NCI-H524 treated with DMSO at 0.1 percent for 48 hours (cell line): ENCODE data around the gene EPHB3.

Experiments used
- DNase-seq: peaks from one replicate; lab custom pipeline; 2025; lab: John Stamatoyannopoulos, UW

Gene EPHB3

DNA sequence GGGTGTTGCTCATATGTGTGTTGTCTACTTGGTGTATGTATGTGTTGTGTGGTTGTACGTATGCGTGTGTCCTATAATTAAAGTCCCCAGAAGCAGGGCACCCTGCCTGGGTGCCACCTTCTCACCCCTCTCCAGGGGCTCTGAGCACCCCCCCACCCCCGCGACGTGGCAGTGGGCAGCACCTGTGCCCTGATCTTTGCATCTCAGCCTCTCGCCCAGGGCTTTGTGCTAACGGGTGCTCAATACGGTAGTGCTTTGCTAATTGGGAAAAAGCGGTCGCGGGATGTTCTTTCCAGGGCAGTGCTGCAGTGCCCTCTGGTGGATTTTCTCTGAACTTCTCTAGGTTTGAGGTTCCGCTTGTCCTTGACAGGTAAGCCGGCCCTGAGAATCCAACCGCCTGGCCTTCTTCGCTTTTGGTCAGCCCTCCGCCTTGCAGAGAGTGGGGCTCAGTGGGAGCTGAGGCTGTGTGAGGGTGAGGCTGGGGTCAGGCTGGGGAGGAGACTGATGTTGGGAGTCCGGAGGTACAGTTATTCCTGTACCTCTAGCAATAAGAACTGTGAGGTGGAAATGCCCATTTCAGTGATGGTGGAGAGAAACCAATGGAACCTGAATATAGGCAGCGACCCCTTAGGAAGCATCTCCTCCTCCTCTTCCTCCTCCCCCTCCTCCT, 17.6 kb upstream of the EPHB3 start:
- peak; percentile 58 for DNase-seq

- DNase-seq, result no peak
These were observed 17.1 kb upstream of the EPHB3 start for GRCh38 chr3:184544513-184544861.

DNA sequence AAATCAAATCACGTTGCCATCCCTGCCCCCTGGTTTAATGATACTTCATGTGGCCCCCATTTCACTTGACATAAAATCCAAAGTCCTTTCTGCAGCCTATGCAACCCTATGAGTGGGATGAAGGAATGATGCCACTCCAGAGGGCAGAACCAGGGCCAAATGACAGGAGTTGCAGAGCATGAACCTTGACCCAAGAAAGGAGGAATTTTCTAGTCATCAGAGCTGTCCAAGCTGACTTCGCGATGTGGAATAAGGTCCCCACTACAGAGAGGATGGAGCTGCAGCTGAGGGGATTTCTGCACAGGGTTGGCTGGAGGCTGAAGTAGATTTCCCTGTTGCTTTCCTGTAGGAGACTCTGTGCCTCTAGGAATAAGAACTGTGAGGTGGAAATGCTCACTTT, 15.8 kb upstream of the EPHB3 start:
- DNase-seq, result no peak

DNA sequence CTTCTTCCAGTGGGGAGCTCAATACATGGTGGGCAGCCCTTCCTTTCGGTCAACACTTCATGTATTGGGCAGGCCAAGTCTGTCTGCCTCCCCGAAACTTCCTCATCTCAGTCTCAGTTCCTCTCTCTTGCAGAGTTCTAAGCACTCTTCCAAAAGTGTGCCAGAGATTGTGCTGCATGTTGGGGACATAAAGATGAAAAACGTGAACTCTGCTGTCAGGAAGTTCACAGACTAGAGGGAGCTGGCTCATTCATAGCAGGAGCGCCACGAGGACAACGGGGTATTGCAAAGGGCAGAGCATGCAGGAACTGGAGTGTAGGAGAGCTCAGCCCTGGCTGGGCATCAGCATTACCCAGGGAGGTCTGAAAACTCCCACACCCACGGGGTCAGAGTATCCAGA, 15.3 kb upstream of the EPHB3 start:
- DNase-seq, result no peak

GRCh38 chr3:184549796-184550577, 11.6 kb upstream of the EPHB3 start:
- no peak for DNase-seq

GRCh38 chr3:184551103-184551502, 10.5 kb upstream of the EPHB3 start:
- DNase-seq, result no peak

- no peak for DNase-seq
These were observed 9.8 kb upstream of the EPHB3 start for GRCh38 chr3:184551614-184552256.

- DNase-seq, result no peak
These were observed 9.3 kb upstream of the EPHB3 start for GRCh38 chr3:184552296-184552695.

DNA sequence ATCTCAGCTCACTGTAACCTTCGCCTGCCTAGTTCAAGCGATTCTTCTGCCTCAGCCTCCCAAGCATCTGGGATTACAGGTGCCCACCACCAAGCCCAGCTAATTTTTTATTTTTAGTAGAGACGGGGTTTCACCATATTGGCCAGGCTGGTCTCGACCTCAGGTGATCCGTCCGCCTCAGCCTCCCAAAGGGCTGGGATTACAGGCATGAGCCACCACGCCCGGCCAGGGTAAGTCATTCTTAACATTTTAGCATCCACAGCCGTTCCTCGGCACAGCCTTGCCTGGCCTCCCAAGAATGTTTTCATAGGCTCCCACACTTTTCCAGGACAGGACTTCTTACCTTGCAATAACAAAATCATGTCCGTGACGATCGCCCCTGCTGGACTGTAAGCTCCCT, 8.7 kb upstream of the EPHB3 start:
- DNase-seq, result no peak

DNA sequence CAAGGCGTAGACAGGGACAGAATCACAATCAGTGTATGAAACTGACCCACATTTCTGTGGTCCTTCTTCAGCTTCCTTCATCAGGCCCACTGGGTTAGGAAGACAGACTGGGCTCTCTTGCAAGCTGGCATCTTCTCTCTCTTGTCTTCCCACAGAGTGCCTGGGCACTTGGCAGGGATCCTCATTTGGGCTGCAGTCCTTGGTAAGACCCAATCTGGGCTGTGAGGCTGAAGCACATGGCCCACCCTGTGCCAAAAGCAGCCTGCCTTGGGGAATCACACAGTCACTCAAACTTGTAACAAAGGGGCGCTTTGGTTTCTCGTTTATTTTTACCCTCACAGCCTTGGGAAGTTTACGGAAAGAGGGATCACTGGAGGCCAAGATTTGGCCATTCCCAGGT, 8.2 kb upstream of the EPHB3 start:
- no peak for DNase-seq

GRCh38 chr3:184554461-184554860, 7.1 kb upstream of the EPHB3 start:
- no peak for DNase-seq

GRCh38 chr3:184556582-184557347, 4.8 kb upstream of the EPHB3 start:
- no peak for DNase-seq

DNA sequence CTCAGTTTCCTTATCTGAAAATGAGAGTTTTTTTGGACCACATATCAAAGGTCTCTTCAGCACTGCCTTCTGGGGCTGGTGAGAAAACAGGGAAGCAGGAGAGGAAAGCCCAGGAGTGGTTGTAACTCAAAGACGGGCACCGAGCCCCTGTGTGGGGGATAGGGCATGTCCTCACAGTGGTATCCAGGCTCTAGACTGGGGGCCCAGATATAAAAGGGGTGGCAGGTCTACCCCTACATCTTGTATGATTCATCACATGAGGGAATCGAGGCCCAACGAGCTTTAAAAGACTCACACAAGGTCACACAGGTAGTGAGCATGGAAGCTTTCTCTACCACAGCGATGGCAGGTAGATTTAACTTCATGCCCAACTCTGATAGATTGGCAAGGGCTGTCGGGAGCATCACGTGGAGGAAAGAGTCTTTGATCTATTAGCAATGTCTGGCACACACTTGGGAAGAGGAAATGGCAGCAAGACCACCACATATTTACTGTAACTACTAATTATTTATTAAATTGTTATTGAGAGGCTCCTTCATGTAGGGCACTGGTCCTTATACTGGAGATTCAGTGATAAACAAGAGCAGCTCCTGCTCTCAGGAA, 4.1 kb upstream of the EPHB3 start:
- DNase-seq, result no peak

GRCh38 chr3:184558726-184559125, 2.9 kb upstream of the EPHB3 start:
- DNase-seq, result no peak

- DNase-seq, result no peak
These were observed 2.2 kb upstream of the EPHB3 start for GRCh38 chr3:184559336-184559735.

DNA sequence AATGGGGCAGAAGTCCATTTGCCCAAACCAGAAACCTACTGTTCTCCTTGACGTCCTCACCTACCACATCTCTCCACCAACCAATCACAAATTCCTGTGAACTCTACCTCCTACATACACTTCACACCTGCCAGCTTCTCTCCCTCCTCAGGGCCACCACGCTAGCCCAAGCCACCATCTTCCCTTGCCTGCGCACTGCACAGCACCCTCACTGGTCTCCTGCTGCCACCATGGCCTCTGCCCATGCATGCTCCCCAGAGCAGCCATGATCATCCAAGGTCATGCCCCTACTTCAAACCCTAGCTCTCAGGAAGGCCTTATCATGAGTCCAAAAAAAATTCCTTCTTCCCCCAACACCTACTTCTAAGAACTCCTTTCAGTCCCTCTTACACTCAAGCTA, 1.1 kb upstream of the EPHB3 start:
- DNase-seq, result no peak

DNA sequence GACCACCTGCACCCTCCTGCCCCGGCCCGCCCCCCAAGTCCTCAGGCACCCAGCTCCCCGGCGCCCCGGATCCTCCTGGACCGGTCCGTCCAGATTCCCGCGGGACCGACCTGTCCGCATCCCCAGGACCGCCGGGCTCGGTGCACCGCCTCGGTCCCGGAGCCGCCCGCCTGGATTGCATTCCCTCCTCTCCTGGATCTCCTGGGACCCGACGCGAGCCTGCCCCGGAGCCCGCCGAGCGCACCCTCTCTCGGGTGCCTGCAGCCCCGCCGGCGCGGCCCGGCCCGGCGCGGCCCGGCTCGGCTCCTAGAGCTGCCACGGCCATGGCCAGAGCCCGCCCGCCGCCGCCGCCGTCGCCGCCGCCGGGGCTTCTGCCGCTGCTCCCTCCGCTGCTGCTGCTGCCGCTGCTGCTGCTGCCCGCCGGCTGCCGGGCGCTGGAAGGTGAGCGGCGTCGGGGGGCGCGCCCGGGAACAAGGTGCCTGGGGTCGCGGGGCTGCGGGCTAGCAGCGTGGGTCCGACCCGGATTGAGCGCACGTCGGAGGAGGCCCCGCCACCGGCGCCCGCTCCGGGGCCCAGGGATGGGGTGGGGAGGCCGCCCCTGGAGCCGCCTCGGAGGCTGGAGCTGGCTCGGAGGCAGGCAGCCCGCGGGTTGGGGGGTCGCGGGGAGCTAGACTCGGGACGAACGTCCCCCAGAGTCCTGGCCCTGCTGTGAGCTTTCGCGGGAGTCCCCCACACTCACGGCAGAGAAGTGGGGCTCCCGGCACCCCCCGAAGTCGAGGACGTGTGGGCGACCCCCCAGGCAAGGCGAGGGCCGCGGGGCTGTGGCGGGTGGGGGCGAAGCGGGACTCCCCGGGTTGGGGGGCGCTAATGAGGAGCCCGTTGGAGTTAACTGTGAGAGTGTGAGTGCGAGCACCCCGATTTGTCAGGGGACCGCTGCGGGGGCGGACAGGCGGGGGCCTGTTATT, 610 bp downstream of the EPHB3 start:
- no peak for DNase-seq

GRCh38 chr3:184562878-184563560, 1.4 kb downstream of the EPHB3 start:
- no peak for DNase-seq

DNA sequence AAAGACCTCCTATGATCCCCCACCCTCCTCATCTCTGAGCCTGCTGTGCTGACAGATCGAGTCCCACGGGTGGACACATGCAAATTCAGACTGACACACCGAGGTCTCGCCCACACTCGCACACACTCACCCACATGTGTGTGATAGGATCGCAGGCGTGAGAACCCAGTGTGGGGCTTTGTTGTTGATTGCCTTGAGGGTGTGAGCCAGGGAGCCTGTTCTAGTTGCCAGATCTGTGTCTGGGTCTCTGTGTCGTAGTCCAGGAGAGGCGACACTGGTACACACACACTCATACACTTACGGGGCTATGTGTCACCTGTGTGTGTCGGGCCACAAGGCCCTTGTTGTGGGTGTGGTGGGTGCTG, 2.0 kb downstream of the EPHB3 start:
- no peak for DNase-seq

GRCh38 chr3:184563941-184564684, 2.5 kb downstream of the EPHB3 start:
- DNase-seq, result no peak
